Measurements from ENCODE around the gene ANXA5.

DNA sequence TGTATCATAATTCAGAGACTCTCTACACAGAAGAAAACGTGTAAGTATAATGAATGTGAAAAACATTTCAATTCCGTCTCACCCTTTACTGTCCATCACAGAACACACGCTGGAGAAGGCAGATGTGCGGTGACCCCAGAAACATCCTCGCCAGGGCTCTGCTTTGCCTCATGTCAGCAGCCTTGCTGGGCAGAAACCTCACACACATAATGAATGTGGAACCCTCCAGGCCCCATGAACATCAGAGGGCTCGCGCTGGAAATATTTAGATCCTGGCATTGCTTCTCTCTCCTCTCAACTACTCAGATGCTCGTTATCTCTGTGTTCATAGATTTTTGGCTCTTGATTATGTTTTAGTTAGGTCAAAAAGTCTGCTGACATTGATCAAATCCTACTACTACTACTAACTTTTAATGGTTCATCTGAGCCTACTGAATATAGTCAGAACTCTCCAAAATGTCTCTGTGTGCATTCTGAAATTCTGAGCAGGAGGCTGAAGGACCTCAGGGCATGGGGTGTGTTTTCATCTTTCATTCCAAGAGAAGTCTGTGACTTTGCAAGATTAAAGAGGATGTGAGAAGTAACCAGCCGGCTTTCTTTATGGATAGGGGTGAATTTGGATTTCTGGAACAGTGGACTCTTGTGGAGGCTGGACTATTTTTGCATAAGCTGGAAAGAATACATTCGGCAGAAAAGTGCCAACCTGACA is 41.2 kb upstream of the ANXA5 start:
- TF ChIP-seq, protein P1, sequence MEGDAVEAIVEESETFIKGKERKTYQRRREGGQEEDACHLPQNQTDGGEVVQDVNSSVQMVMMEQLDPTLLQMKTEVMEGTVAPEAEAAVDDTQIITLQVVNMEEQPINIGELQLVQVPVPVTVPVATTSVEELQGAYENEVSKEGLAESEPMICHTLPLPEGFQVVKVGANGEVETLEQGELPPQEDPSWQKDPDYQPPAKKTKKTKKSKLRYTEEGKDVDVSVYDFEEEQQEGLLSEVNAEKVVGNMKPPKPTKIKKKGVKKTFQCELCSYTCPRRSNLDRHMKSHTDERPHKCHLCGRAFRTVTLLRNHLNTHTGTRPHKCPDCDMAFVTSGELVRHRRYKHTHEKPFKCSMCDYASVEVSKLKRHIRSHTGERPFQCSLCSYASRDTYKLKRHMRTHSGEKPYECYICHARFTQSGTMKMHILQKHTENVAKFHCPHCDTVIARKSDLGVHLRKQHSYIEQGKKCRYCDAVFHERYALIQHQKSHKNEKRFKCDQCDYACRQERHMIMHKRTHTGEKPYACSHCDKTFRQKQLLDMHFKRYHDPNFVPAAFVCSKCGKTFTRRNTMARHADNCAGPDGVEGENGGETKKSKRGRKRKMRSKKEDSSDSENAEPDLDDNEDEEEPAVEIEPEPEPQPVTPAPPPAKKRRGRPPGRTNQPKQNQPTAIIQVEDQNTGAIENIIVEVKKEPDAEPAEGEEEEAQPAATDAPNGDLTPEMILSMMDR (conservative IDR thresholded peaks at IDR 0.05) = no peak
- TF ChIP-seq ZFX (IDR thresholded peaks at IDR 0.05) = no peak

Data from C4-2B (cell line).